ENCODE results near the gene TBCE.

The TBCE gene

DNA sequence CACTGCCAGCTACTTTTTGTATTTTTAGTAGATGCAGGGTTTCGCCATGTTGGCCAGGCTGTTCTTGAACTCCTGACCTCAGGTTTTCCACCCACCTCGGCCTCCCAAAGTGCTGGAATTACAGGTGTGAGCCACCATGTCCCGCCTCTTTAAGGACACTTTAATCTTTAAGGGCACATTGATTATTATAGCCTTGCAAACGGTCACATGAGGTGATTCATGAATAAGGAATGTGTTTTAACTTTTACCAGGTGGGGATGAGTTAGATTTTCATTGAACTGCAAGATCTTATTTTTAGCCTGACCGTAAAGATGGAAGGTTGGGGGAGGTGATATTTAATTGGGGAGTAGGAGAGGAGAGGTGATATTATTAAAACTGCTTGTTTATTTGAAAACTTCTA is 61.9 kb downstream of the TBCE start:
- TF ChIP-seq, protein P1, sequence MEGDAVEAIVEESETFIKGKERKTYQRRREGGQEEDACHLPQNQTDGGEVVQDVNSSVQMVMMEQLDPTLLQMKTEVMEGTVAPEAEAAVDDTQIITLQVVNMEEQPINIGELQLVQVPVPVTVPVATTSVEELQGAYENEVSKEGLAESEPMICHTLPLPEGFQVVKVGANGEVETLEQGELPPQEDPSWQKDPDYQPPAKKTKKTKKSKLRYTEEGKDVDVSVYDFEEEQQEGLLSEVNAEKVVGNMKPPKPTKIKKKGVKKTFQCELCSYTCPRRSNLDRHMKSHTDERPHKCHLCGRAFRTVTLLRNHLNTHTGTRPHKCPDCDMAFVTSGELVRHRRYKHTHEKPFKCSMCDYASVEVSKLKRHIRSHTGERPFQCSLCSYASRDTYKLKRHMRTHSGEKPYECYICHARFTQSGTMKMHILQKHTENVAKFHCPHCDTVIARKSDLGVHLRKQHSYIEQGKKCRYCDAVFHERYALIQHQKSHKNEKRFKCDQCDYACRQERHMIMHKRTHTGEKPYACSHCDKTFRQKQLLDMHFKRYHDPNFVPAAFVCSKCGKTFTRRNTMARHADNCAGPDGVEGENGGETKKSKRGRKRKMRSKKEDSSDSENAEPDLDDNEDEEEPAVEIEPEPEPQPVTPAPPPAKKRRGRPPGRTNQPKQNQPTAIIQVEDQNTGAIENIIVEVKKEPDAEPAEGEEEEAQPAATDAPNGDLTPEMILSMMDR (IDR thresholded peaks at IDR 0.05; ENCODE audit: low read depth, low read length), result no peak

DNA sequence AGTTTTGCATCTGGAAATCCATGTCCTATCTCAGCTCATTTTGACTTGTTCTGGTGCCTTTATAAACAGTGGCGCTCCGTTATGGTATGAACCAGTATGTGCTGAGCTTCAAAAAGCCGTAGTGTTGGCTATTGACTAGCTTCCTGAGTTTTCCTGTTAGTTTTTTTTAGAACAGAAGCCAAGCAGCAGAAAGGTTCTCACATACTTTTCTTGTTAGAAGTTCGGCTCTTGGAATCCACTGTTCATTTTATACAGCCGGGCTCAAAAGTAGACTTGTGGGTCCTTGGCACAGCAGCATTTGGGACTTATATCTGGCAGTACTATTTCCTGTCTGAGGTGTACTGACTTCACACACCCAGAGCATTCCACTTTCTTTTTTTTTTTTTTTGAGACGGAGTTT is 63.8 kb downstream of the TBCE start:
- TF ChIP-seq, protein P1 (IDR thresholded peaks at IDR 0.05; ENCODE audit: low read depth, low read length), result no peak
- no peak for DNase-seq
- no peaks in the 10 kb centered on the region for H3K9me3 ChIP-seq
- H3K4me1 ChIP-seq, result peaks cover 2% of the 10 kb centered on the region; the same call in 1 of the 2 replicates
- no peaks in the 10 kb centered on the region for H3K27me3 ChIP-seq
- no peak overlapping the region for H3K4me3 ChIP-seq (ENCODE audit: low read depth, low read length)
- peaks cover 5% of the 10 kb centered on the region for H3K36me3 ChIP-seq

More for the DNA sequence above, 61.9 kb downstream of the TBCE start:
- peaks cover 2% of the 10 kb centered on the region; the same call in 1 of the 2 replicates for H3K4me1 ChIP-seq
- no peaks in the 10 kb centered on the region for H3K9me3 ChIP-seq
- H3K4me3 ChIP-seq (ENCODE audit: low read depth, low read length), result no peak overlapping the region
- no peaks in the 10 kb centered on the region for H3K27me3 ChIP-seq
- H3K36me3 ChIP-seq, result peaks cover 5% of the 10 kb centered on the region
- DNase-seq, result no peak

DNA sequence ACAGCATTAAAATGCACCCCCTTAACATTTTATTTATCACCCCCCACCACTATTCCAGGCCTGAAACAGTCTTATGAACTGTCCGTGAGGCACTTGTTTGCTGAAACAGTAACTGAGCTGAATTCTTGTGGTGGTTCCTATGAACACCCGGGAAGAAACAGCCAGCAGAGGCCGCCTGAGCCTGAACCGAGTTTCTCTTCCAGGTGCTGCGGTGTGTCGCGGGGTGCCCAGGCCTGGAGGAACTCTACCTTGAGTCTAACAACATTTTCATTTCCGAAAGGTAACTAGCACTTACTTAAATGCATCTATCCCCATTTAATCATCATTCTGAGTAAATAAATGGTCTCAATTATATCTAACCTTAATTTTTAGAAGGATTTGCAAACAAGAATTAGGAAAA is 66.8 kb downstream of the TBCE start:
- Histone ChIP-seq H3K4me3 (ENCODE audit: low read depth, low read length) (no peak overlapping the region), H3K9me3 (no peaks in the 10 kb centered on the region), H3K27me3 (no peaks in the 10 kb centered on the region), H3K36me3 (peaks cover 17% of the 10 kb centered on the region), H3K4me1 (no peaks in the 10 kb centered on the region)
- no peak for DNase-seq
- TF ChIP-seq, protein P1 (IDR thresholded peaks at IDR 0.05; ENCODE audit: low read depth, low read length), result peak; percentile 22; the same call in 1 of the 2 replicates

DNA sequence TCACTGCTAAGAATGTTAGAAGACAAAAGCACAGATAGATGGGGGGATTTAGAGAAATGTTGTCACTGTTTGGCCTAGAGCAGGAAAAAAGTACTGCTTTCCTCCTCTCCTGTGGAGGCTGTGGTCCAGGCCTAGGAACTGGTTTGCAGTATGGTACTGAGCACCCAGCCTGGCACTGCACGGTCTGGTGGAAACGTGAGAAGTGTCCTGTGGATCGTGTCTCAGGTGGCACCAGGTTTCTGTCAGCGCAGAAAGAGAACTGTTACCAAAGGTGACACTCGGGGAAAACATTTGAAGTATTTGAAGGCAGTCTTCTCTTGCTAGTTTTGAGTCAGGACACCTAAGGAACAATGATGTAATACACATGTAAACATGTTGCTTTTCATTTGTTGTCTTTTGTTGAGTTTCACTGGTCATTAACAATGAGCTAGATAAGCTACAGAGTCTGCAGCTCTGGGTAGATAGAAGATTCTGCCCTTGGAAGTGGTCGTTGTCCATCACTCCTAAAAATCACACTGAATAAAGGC is 74.0 kb downstream of the TBCE start:
- TF ChIP-seq, protein P1 (IDR thresholded peaks at IDR 0.05; ENCODE audit: low read depth, low read length), result no peak
- H3K4me1 ChIP-seq, result no peaks in the 10 kb centered on the region
- no peaks in the 10 kb centered on the region for H3K9me3 ChIP-seq
- H3K36me3 ChIP-seq, result peaks cover 69% of the 10 kb centered on the region
- H3K4me3 ChIP-seq (ENCODE audit: low read depth, low read length), result no peak overlapping the region
- H3K27me3 ChIP-seq, result no peaks in the 10 kb centered on the region
- no peak for DNase-seq

DNA sequence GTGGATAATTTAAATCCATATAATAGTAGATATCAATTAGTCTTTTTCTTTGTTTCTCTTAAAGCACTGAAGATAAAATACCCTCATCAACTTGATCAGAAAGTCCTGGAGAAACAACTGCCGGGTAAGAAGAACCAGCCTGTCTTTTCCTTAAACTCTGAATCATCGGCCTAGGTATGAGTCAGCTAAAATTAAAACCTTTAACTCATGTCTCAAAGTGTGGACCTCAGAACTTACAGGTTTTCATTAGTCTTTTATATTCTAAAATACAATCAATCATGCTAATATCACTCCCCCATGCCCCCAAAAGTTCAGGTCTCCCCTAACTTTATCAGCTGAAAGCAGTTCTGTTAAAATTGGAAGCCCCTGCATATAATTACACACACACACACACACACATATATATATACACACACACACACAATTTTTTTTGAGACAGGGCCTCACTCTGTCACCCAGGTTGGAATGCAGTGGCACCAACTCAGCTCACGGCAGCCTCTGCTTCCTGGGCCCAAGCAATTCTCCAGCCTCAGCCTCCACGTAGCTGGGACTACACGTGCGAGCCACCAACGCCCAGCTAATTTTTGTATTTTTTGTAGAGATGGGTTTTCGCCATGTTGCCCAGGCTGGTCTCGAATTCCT is 75.7 kb downstream of the TBCE start:
- H3K4me1 ChIP-seq, result no peaks in the 10 kb centered on the region
- peaks cover 65% of the 10 kb centered on the region for H3K36me3 ChIP-seq
- no peak overlapping the region for H3K4me3 ChIP-seq (ENCODE audit: low read depth, low read length)
- H3K27me3 ChIP-seq, result no peaks in the 10 kb centered on the region
- no peaks in the 10 kb centered on the region for H3K9me3 ChIP-seq
- TF ChIP-seq, protein P1 (IDR thresholded peaks at IDR 0.05; ENCODE audit: low read depth, low read length), result no peak
- DNase-seq, result no peak

DNA sequence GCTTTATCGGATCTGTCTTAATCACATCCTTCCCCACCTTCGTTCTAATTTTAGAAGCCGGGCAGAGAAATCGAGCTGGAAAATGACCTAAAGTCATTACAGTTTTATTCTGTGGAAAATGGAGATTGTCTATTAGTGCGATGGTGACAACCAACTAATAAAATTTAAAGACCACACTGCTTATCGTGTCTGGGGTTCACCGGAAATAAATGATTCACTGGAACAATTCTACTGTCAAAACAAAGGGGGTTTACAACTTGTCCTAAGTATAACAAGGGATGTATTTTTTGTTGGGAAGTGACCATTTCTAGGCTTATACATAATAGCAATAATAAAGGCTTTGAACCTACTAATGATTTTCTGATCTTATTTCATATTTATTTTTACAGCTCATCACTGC is 81.4 kb downstream of the TBCE start:
- DNase-seq, result no peak
- Histone ChIP-seq H3K9me3 (no peaks in the 10 kb centered on the region), H3K4me1 (no peaks in the 10 kb centered on the region), H3K27me3 (no peaks in the 10 kb centered on the region), H3K36me3 (peaks cover 77% of the 10 kb centered on the region), H3K4me3 (ENCODE audit: low read depth, low read length) (no peak overlapping the region)
- TF ChIP-seq, protein P1 (IDR thresholded peaks at IDR 0.05; ENCODE audit: low read depth, low read length), result no peak

Measured in BE2C (cell line).